ENCODE data around the gene TRRAP.

DNA sequence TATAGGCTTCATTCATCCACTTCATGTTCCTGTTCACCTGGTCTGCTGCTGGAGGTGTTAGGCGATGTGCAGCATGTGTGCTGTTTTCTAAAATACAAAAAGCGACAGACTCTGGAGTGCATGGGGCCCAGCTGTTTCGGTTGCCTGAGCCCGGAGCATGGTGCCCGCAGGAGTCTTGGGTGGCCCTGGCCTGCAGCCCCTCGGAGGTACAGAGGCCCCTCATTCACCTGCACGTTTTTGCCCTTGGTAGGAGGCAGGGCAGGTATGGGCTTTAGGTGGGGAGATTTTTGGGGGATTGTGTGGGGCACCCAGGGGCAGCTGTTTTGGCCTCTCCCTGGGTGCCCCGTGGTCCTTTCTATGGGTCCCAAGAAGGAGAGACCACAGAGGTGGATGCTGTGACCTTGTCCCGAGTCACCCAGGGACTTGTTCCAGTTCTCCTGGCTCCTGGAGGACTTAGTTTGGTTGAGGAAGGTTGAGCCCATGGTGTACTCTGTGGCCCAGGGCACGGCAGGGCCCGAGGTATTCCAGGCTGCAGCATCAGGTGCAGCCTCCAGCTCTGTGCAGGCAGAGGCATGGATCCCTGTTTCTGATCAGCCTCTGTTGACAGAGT lies 130.7 kb downstream of the TRRAP start:
- no peak for TF ChIP-seq POLR2A (IDR thresholded peaks at IDR 0.05)
- TF ChIP-seq, protein P1, sequence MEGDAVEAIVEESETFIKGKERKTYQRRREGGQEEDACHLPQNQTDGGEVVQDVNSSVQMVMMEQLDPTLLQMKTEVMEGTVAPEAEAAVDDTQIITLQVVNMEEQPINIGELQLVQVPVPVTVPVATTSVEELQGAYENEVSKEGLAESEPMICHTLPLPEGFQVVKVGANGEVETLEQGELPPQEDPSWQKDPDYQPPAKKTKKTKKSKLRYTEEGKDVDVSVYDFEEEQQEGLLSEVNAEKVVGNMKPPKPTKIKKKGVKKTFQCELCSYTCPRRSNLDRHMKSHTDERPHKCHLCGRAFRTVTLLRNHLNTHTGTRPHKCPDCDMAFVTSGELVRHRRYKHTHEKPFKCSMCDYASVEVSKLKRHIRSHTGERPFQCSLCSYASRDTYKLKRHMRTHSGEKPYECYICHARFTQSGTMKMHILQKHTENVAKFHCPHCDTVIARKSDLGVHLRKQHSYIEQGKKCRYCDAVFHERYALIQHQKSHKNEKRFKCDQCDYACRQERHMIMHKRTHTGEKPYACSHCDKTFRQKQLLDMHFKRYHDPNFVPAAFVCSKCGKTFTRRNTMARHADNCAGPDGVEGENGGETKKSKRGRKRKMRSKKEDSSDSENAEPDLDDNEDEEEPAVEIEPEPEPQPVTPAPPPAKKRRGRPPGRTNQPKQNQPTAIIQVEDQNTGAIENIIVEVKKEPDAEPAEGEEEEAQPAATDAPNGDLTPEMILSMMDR (IDR thresholded peaks at IDR 0.05 in 8 of 11, conservative IDR thresholded peaks at IDR 0.05 in 3 of 11), result no peak
- TF ChIP-seq POLR2AphosphoS5 (IDR thresholded peaks at IDR 0.05), result no peak
